Endothelial cell (in vitro differentiated cells): ENCODE results near the gene RPP25L. TPM values are rescaled to one million over a fixed set of nuclear protein-coding genes. Genes with fewer than 3 reads are reported as not detected.

Source experiments
- DNase-seq: peaks from one replicate; pipeline ENCODE4 v3.0.0; 2021; ENCODE audit warnings: low spot score
- H3K27ac Mint-ChIP-seq: one replicate; pipeline ENCODE4 v1.8.0; 2021; ENCODE audit warnings: mixed read lengths, inconsistent platforms; ENCODE audit not compliant: unreplicated experiment
- H3K27me3 Mint-ChIP-seq: one replicate; pipeline ENCODE4 v1.8.0; 2021; ENCODE audit warnings: mild to moderate bottlenecking, moderate library complexity, mixed read lengths, inconsistent platforms; ENCODE audit not compliant: unreplicated experiment
- H3K36me3 Mint-ChIP-seq: one replicate; pipeline ENCODE4 v1.8.0; 2021; ENCODE audit warnings: mild to moderate bottlenecking, low read depth, mixed read lengths, inconsistent platforms; ENCODE audit not compliant: unreplicated experiment
- H3K4me1 Mint-ChIP-seq: one replicate; pipeline ENCODE4 v1.8.0; 2021; ENCODE audit warnings: mild to moderate bottlenecking, mixed read lengths, inconsistent platforms; ENCODE audit not compliant: unreplicated experiment
- H3K4me3 Mint-ChIP-seq: one replicate; pipeline ENCODE4 v1.8.0; 2021; ENCODE audit warnings: mild to moderate bottlenecking, mixed read lengths, inconsistent platforms; ENCODE audit not compliant: unreplicated experiment
- H3K9me3 Mint-ChIP-seq: one replicate; pipeline ENCODE4 v1.8.0; 2021; ENCODE audit warnings: mixed read lengths, inconsistent platforms; ENCODE audit not compliant: unreplicated experiment
- CTCF ChIP-seq: fragments of 200-600 bp; sonication (generic); IDR thresholded peaks from one replicate; pipeline ENCODE4 v1.5.0; 2021; ENCODE audit warnings: antibody characterized with exemption; ENCODE audit not compliant: unreplicated experiment
- total RNA-seq: library from RNA; stranded (reverse); fragmentation: NEBNext Ultra II Directional; extraction: Animal tissue kit (Norgen Biotek cat#: 25700); gene quantifications from one replicate; pipeline ENCODE4 v1.2.1, GENCODE V29; 2021; ENCODE audit not compliant: unreplicated experiment

RPP25L gene
- total RNA-seq, 1 donor from 2014 or later: 12.9 TPM

- no peaks in the 10 kb centered on the region for H3K9me3 Mint-ChIP-seq
- H3K4me1 Mint-ChIP-seq: peaks cover 22% of the 10 kb centered on the region
- no peak overlapping the region for H3K27ac Mint-ChIP-seq
- no peak for DNase-seq
- H3K27me3 Mint-ChIP-seq: peaks cover 26% of the 10 kb centered on the region
- H3K36me3 Mint-ChIP-seq: peaks cover 6% of the 10 kb centered on the region
- no peak overlapping the region for H3K4me3 Mint-ChIP-seq
- no peak for TF ChIP-seq CTCF
These were observed 11.7 kb upstream of the RPP25L start for GRCh38 chr9:34623374-34624235.

- Mint-ChIP-seq H3K9me3 (no peaks in the 10 kb centered on the region), H3K4me1 (peaks cover 15% of the 10 kb centered on the region), H3K4me3 (peak within 1 kb of the TSS; percentile 94), H3K27ac (peak within 1 kb of the TSS; percentile 88), H3K27me3 (peaks cover 12% of the 10 kb centered on the region), H3K36me3 (peaks cover 13% of the 10 kb centered on the region)
- TF ChIP-seq CTCF: no peak
- peak; percentile 84 for DNase-seq
These were observed 8.4 kb upstream of the RPP25L start, which contains the start of gene DCTN3 for GRCh38 chr9:34620061-34620994. Gene DCTN3 (minus strand): TSS chr9:34620495. CDS start chr9:34620464, 31 bp downstream.

- peaks cover 21% of the 10 kb centered on the region for H3K36me3 Mint-ChIP-seq
- peaks cover 9% of the 10 kb centered on the region for H3K27me3 Mint-ChIP-seq
- no peak overlapping the region for H3K4me3 Mint-ChIP-seq
- TF ChIP-seq CTCF: no peak
- no peak for DNase-seq
- H3K4me1 Mint-ChIP-seq: peaks cover 25% of the 10 kb centered on the region
- H3K9me3 Mint-ChIP-seq: no peaks in the 10 kb centered on the region
- no peak overlapping the region for H3K27ac Mint-ChIP-seq
These were observed 3.2 kb upstream of the RPP25L start for GRCh38 chr9:34615132-34615531.

GRCh38 chr9:34612788-34613390 lies 992 bp upstream of the RPP25L start:
- Mint-ChIP-seq H3K27ac (no peak overlapping the region), H3K27me3 (peaks cover 9% of the 10 kb centered on the region), H3K9me3 (no peaks in the 10 kb centered on the region), H3K36me3 (peaks cover 21% of the 10 kb centered on the region), H3K4me3 (peak overlapping the region; percentile 90), H3K4me1 (peaks cover 15% of the 10 kb centered on the region)
- peak; percentile 67 for TF ChIP-seq CTCF
- DNase-seq: peak; percentile 81
